ENCODE measurements around the gene PLK5. TPM values are rescaled to one million over a fixed set of nuclear protein-coding genes. Genes with fewer than 3 reads are reported as not detected.

The PLK5 gene
- polyA plus RNA-seq, 1 donor from 2014 or later = 3.6 TPM

DNA sequence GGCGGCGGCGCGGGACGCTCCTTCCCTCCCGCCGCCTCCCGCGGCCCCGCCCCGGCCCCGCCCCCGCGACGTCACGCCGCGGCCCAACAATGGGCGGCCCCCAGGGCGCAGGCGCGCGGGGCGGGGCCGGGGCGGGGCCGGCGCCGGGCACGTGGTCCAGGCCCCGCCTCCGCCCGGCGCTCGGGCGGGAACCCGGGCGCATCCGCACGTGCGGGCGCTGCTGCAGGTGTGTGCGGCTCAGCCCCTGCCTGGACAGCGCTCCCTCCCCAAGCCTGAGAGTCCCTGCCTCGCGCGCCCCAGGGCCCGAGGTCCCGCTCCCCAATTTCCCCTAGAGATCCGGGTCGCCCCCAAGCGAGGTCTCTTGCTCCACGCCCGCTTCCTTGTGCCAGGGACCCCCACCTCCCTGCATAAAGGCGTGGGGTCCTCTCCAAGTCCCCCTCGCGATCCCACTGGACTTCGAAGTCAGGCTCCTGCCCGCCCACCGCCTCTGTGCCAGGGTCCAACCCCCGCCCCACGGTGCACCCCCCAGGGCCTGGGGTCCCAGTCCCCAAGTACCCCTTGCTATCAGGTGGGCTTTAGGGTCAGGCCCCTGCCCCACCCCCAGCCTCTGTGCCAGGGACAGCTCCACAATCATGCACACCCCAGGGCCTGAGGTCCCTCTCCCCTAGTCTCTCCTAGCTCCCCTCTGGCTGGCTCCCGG is 44.6 kb downstream of the PLK5 start, which contains the start of gene MEX3D:
TSS of gene MEX3D (minus strand) at position 6 of the 700 bp plus-strand sequence. CDS start 267 bp downstream, outside the sequence.
- H4K20me1 ChIP-seq (ENCODE audit: insufficient read depth) = peaks cover 13% of the 10 kb centered on the region
- no peaks in the 10 kb centered on the region for H3F3A ChIP-seq (ENCODE audit: insufficient read depth, low read length, poor library complexity, severe bottlenecking)
- H3K36me3 ChIP-seq (ENCODE audit: insufficient read depth, low read length) = no peaks in the 10 kb centered on the region
- H3K9me2 ChIP-seq (ENCODE audit: insufficient read depth, low read length) = no peaks in the 10 kb centered on the region
- H3K79me2 ChIP-seq (replicated peaks; ENCODE audit: insufficient read depth, low read length) = peaks cover 43% of the 10 kb centered on the region
- no peak for TF ChIP-seq SMC3 (conservative IDR thresholded peaks at IDR 0.05; ENCODE audit: poor library complexity)
- TF ChIP-seq MXI1 (conservative IDR thresholded peaks at IDR 0.05; ENCODE audit: poor library complexity, severe bottlenecking) = peak; percentile 91
- no peak within 1 kb of the TSS for H2AFZ ChIP-seq (ENCODE audit: low read depth, low read length)
- peak within 1 kb of the TSS; percentile 97 for H3K4me3 ChIP-seq (ENCODE audit: low read length)
- H3K27me3 ChIP-seq (ENCODE audit: insufficient read depth, low read depth, low read length) = no peaks in the 10 kb centered on the region
- peak within 1 kb of the TSS; percentile 97 for H3K27ac ChIP-seq (ENCODE audit: low read length)
- H3K9me3 ChIP-seq (ENCODE audit: low read length) = no peaks in the 10 kb centered on the region
- H3K9ac ChIP-seq (ENCODE audit: low read length) = peak within 1 kb of the TSS; percentile 99
- no peak within 1 kb of the TSS for H3K4me2 ChIP-seq (ENCODE audit: low read length)

GRCh38 chr19:1569997-1570396 is 46.1 kb downstream of the PLK5 start:
- Histone ChIP-seq H3K36me3 (ENCODE audit: insufficient read depth, low read length) (no peaks in the 10 kb centered on the region), H3K79me2 (replicated peaks; ENCODE audit: insufficient read depth, low read length) (peaks cover 28% of the 10 kb centered on the region), H3K27me3 (ENCODE audit: insufficient read depth, low read depth, low read length) (no peaks in the 10 kb centered on the region), H3K9ac (ENCODE audit: low read length) (no peak overlapping the region), H3K4me2 (ENCODE audit: low read length) (no peak overlapping the region), H3K9me2 (ENCODE audit: insufficient read depth, low read length) (no peaks in the 10 kb centered on the region), H3F3A (ENCODE audit: insufficient read depth, low read length, poor library complexity, severe bottlenecking) (no peaks in the 10 kb centered on the region), H3K27ac (ENCODE audit: low read length) (no peak overlapping the region), H2AFZ (ENCODE audit: low read depth, low read length) (no peak overlapping the region), H3K4me3 (ENCODE audit: low read length) (no peak overlapping the region), H3K9me3 (ENCODE audit: low read length) (no peaks in the 10 kb centered on the region), H4K20me1 (ENCODE audit: insufficient read depth) (peaks cover under 1% of the 10 kb centered on the region)
- TF ChIP-seq REST (IDR thresholded peaks at IDR 0.05; ENCODE audit: borderline replicate concordance) (no peak), POLR2AphosphoS5 (IDR thresholded peaks at IDR 0.05) (no peak), RAD21 (conservative IDR thresholded peaks at IDR 0.05) (no peak), EP300 (conservative IDR thresholded peaks at IDR 0.05; ENCODE audit: poor library complexity, severe bottlenecking) (no peak), SMC3 (conservative IDR thresholded peaks at IDR 0.05; ENCODE audit: poor library complexity) (no peak), EZH2 (IDR thresholded peaks at IDR 0.05; ENCODE audit: borderline replicate concordance, insufficient read depth, low read length, poor library complexity, severe bottlenecking) (no peak), CTCF (IDR thresholded peaks at IDR 0.05; ENCODE audit: poor library complexity, severe bottlenecking) (no peak), MXI1 (conservative IDR thresholded peaks at IDR 0.05; ENCODE audit: poor library complexity, severe bottlenecking) (no peak), TAF1 (IDR thresholded peaks at IDR 0.05; ENCODE audit: low read depth) (no peak)
